GM21528 (cell line): ENCODE measurements around the gene ARHGAP42.
"Not testable (repeated sequence)": the region's sequence is repeated elsewhere in the genome, so short reads cannot be mapped to it uniquely, and the experiment has no call there.

Source experiments
- ATAC-seq: cut with Tn5 transposase; IDR thresholded peaks from one replicate; pipeline ENCODE4 v1.9.1; 2021; ENCODE audit warnings: mild to moderate bottlenecking, moderate library complexity; ENCODE audit not compliant: unreplicated experiment, low FRiP score

Gene ARHGAP42

GRCh38 chr11:100716838-100717237 lies 29.8 kb downstream of the ARHGAP42 start:
- ATAC-seq: no peak

DNA sequence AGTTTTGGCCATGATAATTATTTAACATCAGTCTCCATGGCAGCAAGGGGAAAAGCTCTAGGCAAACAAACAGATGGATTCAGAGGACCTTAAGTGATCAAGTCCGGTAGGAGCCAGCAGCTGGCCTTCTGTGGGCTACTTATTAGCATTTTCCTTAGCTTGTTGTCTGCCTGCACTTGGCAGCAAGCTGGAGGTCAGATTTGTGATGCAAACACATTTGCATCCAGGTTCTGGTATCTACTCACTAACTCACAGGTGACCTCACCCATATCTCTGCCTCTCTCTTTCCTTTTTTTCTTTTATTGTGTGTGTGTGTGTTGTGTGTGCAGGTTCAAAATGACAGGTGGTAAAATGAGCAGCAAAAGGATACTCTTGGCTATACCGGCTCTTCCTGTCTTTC lies 32.3 kb downstream of the ARHGAP42 start:
- no peak for ATAC-seq

DNA sequence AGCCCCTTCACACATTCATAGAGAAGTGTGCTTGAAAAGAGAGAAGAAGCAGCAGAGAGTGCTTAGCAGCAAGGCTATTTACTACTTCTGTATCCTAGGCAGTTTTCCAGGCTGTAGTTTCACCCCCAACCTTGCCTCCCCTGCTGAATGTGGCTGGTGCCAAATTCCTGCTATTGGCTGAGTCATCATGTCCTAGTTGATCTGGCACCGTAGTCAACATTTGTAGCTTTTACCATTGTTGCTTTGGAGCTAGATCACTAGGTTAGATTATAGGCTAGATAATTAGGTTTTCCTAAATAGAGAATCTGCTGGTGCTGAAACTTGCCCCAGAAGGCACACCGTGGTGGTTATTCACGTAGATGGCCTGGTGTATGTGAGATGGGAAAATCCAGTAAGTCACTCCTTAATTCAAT lies 32.7 kb downstream of the ARHGAP42 start:
- ATAC-seq: no peak

- ATAC-seq: no peak
These were observed 39.6 kb downstream of the ARHGAP42 start for GRCh38 chr11:100726680-100727079.

DNA sequence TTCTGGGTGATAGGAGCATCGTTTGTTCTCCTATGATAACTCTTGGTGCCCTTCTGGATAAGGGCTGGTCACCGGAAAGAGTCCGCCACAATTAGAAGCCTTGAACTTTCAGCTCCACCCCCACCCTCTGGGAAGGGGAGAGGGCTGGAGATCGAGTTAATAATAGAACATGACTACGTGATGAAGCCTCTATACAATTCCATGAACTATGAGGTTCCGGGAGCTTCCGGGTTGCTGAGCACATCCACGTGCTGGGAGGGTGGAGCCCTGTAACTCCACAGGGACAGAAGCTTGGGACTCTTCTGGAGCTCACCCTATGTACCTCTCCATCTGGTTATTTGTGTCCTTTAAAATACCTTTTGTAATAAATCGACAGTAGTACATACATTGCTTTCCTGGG lies 40.3 kb downstream of the ARHGAP42 start:
- no peak for ATAC-seq

DNA sequence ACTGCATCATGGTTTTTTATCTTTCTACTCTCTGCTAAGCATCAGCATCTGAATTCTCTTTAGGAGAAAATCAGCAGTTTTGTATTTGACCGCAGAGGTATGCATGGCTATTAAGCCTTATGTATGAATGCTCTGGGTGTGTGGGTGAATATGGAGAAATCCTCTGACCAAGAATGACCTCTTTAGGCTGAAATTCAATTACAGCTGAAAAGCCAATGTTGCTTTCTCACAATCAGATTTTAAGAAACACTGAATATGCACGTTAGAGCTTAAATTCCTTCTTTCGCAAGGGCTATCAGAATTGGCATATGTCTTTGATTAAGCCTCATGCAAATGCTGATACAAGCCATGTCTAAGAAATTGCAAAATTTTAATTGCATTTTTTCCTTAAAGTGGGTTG lies 43.2 kb downstream of the ARHGAP42 start:
- no peak for ATAC-seq

DNA sequence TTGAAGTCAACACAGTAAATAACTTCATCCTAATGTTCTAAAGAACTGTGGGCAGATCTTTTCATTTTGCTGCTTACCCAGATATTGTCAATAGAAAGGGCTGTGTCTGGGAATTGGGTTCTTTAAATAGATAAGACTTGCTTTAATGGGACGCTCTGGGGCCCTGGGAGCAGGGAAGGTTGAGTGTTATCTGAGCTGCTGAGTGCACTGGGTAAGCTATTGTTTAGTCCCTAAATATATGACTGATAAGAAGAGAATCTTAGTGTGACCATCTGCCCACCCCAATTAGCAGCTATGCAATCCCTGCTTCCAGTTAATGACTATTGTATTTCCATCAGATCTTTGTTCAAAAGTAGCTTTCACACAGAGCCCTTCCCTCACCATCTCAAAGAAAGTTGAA lies 44.4 kb downstream of the ARHGAP42 start:
- no peak for ATAC-seq

DNA sequence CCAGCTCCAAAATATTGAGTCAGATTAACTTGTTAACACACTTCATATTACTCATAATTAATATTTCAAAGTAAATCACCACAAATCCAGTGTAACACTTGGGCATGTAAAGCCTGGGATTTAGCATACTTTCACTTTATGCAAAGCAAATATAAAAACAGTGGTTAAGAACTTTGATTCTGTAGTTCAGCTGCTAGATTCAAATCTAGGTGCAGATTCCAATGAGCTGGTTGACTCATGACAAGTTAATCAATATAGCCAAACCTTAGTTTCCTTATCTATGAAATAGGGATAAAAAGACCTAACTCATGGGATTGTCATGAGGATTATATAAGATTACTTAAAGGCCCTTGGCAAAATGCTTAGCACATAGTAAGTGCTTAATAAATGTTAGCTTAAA lies 45.9 kb downstream of the ARHGAP42 start:
- ATAC-seq: no peak

GRCh38 chr11:100734743-100735527 lies 47.8 kb downstream of the ARHGAP42 start:
- ATAC-seq: peak; percentile 74

DNA sequence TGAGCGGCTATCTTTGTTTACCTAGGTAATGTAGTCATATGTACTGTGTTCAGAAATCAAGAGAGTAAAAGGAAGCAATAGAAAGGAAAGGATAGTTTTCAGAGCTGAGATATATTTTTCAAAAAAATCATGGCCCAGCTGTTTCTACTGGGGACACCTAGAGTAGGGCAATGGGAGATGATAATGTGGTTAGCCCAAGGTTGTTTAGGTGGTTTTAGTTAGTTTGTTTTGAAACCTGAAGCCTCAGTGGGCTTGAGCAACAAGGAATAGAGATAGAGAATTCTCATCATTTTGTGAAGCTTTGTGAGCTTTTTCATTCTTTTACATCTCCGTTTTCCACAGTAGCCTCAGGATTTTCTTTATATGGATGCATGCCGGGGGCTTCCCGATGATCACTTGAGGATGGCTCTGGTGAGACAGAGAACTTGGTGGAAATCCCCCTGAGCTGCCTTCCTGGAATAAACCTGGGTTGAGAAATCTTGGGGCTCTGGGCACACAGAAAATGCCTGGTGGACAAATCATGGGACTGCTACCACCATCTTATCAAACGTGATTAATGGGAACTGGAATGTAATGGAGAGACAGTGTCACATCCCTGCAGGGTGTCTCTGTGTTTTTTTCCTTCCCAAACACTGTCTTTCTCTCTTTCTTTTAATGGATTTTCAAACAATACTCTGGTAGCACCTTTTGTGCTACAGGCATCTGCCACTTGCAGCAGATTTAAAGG lies 49.0 kb downstream of the ARHGAP42 start:
- ATAC-seq: no peak

GRCh38 chr11:100738701-100739270 lies 51.7 kb downstream of the ARHGAP42 start:
- ATAC-seq: no peak

DNA sequence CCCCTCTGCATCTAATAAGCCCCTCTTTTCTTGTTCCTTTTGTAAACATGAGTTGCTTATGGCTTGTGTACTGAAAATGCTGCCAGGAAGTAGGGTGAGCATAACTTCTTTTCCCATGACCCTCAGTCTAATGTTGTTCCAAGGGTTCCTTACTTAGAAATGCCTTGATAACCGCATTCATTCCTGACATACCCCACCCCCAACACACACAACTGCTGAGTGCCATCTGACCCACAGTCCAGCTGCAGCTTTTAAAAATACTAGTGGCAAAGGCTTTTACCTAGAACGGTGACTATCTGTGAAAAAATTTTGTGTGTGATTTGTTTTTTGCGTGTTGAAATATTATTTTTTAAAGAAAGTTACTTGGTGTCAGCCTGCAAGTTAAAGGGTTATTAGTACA lies 52.6 kb downstream of the ARHGAP42 start:
- ATAC-seq: no peak

DNA sequence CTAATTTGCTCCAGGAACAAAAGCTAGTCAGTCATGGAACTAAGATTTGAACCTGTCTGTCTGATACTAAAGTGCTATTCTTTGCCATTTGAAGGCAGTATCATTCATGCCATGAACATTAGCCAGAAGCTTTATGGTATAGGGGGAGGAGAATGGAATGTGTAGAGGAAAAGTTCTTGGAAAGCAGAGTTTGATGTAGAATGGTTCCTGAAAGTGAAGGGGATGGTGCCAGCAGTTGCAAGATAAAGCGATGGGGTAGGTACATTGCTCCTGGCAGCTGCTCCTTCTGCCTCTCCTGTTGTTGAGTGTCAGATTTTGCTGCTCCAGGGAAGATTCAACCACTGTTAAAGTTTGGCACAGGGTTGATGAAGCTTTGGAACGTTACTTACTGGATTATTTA lies 53.4 kb downstream of the ARHGAP42 start:
- no peak for ATAC-seq

DNA sequence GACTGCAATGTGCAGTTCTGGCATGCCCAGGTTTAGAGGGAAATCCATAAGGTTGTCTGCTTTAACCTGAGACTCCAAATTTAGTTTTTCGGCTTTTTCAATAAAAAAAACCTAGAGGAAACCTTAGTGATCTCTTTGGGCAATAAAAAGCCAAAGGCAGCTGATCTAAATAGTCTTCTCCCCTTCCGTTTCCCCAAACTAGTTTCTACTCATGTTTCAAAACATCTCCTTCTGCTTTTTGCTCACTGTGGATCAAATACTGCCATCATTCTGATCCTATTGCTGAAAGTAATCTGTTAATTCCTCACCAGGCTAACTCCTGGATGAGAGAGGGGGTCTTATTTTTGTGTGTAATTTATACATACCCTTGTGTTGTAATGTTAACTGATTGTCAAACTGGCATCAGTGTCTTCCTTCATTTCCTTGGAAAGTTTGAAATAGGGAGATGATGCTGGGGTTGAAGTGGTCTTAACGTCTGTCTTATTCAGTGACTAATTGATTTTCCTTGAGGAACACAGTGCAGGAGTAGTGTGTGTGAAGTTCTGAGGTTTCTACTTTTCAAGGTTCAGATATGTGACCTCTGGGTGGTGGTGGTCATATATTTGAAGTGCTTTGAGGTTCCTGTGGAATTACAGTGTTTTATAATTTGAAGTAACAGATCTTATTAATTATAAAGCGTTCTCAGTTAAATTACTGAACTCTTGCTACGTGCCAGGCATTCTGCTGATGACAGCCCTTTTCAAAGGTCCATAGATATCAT lies 55.0 kb downstream of the ARHGAP42 start:
- ATAC-seq: peak; percentile 27

GRCh38 chr11:100746448-100746847 lies 59.4 kb downstream of the ARHGAP42 start:
- ATAC-seq: no peak

DNA sequence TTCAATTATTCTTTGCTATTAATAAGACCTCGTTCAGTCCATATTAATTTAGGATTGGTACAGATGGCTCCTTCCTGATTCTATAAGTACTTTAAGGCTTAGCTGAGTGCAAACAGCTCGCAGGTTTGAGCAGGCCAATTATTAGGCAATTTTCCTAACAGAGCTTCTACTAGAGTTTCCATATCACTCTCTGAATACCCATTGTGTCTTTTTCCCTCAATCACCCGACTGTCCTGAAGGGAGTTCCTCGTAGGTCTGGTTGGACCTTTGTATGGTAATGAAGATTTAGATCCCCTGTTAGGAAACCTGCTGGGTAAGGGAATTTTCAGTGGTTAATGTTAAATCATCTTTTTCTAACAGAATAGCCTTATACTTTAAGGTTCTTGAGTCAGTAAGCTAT lies 61.1 kb downstream of the ARHGAP42 start:
- ATAC-seq: no peak

GRCh38 chr11:100749887-100750565 lies 62.9 kb downstream of the ARHGAP42 start:
- ATAC-seq: not testable (repeated sequence)

DNA sequence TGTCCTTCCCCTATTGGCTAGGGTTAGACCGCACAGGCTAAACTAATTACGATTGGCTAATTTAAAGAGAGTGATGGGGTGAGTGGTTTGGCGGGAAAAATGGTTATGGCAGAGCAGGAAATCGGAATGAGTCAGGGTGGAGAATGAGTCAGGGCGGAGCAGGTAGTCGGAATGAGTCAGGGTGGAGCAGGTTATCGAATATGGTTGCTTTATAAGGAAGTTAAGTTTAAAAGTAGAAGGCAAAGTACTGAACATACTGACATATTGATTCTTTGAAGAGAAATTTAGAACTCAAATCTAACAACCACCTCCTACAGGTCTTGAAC lies 63.4 kb downstream of the ARHGAP42 start:
- not testable (repeated sequence) for ATAC-seq

DNA sequence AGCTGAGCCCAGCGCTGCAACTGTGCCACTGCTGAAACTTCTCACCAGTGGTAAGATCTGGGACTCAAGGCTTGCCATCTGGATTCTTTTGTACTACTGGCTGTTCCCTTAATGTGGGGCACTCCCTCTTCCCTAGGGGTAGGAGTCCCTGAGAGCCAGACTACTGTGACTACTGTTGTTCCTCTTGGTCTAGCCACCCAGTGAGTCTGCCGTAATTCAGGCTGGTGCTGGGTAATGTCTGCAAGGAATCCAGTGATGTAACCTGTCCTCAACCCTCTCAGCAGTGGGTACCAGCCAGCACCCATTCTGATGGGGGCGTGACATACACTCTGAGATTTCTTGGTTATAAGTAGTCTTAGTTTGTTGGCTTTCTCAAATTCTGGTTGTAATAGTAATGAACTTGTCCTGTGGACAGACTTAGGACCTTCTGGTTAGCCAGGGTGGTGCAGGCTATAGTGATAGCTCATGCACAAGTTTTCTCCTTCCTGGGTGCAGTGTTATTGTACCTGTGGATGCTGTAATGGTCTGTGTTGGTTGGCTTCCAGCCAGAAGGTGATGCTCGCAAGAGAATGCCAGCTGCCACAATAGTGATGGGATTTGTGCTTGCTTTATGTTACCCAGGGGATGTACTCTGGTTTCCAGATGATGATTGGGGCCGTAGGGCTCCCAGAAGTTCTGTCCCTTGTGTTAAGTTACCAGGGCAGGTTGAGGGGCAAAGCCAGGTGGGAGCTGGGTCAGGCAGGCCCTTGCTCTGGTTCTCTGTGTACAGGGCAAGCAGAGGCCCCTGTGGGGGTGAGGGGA lies 65.5 kb downstream of the ARHGAP42 start:
- ATAC-seq: no peak

DNA sequence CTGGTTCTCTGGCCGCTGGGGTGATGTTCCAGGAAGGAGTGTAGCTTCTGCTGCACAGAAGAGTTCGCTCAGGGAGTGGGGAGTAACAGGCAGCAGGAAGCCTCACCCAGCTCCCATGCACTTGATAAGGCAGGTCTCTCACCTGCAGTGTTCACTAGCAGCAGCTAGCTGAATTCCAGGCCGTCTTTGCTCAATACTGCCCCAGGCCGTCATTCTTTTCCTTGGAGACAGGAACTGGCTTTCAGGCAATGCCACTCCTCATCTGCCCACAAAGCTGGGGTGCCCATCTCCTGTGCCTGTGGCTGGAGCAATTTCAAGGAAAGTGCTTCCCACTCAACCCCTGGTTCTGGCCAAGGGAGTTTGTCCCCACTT lies 66.1 kb downstream of the ARHGAP42 start:
- no peak for ATAC-seq
